CD4-positive, alpha-beta T cell treated with Interleukin-15 for 1 hour (primary cell): ENCODE data around the gene BMP8B.
"Not testable (repeated sequence)": the region's sequence is repeated elsewhere in the genome, so short reads cannot be mapped to it uniquely, and the experiment has no call there.

Experiments used
- DNase-seq: peaks from one replicate; pipeline ENCODE4 v3.0.0-alpha.2; 2020

The BMP8B gene

GRCh38 chr1:39776886-39777285, 11.8 kb downstream of the BMP8B start:
- DNase-seq: no peak

GRCh38 chr1:39776400-39776713, 12.3 kb downstream of the BMP8B start:
- no peak for DNase-seq

GRCh38 chr1:39775676-39776399, 12.8 kb downstream of the BMP8B start:
- not testable (repeated sequence) for DNase-seq

GRCh38 chr1:39775141-39775540, 13.5 kb downstream of the BMP8B start:
- DNase-seq: not testable (repeated sequence)

GRCh38 chr1:39773369-39773979, 15.2 kb downstream of the BMP8B start:
- not testable (repeated sequence) for DNase-seq

GRCh38 chr1:39771022-39771532, 17.6 kb downstream of the BMP8B start, which contains the start of gene OXCT2:
OXCT2 (minus strand) TSS chr1:39771348; CDS start chr1:39771255, 93 bp downstream.
- DNase-seq: not testable (repeated sequence)

- not testable (repeated sequence) for DNase-seq
Observed at GRCh38 chr1:39770100-39771021, 18.3 kb downstream of the BMP8B start.

- DNase-seq: not testable (repeated sequence)
Observed at GRCh38 chr1:39769502-39769901, 19.2 kb downstream of the BMP8B start.

- not testable (repeated sequence) for DNase-seq
Observed at GRCh38 chr1:39766466-39766865, 22.2 kb downstream of the BMP8B start.

GRCh38 chr1:39764512-39764911, 24.2 kb downstream of the BMP8B start:
- not testable (repeated sequence) for DNase-seq

GRCh38 chr1:39763619-39764374, 24.9 kb downstream of the BMP8B start:
- DNase-seq: not testable (repeated sequence)

- no peak for DNase-seq
Observed at GRCh38 chr1:39762550-39763540, 25.8 kb downstream of the BMP8B start.

- no peak for DNase-seq
Observed at GRCh38 chr1:39761557-39762260, 27.0 kb downstream of the BMP8B start.

- DNase-seq: no peak
Observed at GRCh38 chr1:39761016-39761415, 27.6 kb downstream of the BMP8B start.

GRCh38 chr1:39760074-39761008, 28.3 kb downstream of the BMP8B start:
- DNase-seq: no peak

GRCh38 chr1:39759436-39759726, 29.3 kb downstream of the BMP8B start:
- DNase-seq: no peak

- no peak for DNase-seq
Observed at GRCh38 chr1:39758556-39759435, 29.9 kb downstream of the BMP8B start.

GRCh38 chr1:39757501-39757900, 31.2 kb downstream of the BMP8B start:
- DNase-seq: no peak
